Neural cell (in vitro differentiated cells): Measurements from ENCODE around the gene GDPD2.

Source experiments
- CTCF ChIP-seq: fragments of 450-650 bp; IDR thresholded peaks from 2 replicates; pipeline ENCODE4 v1.5.1; 2014; ENCODE audit warnings: antibody characterized with exemption, mild to moderate bottlenecking, moderate library complexity; ENCODE audit not compliant: poor library complexity, severe bottlenecking
- POLR2AphosphoS5 ChIP-seq: IDR thresholded peaks from 2 replicates; pipeline ENCODE4 v1.6.1; 2012

GRCh38 chrX:70479247-70479921 lies 56.3 kb downstream of the GDPD2 start:
- TF ChIP-seq POLR2AphosphoS5 (no peak), CTCF (no peak)
